Endothelial cell of umbilical vein (primary cell): ENCODE data around the gene SPTA1. TPM values are rescaled to one million over a fixed set of nuclear protein-coding genes. Genes with fewer than 3 reads are reported as not detected.

Experiments
- BruUV-seq: library from RNA; stranded (reverse); fragments of 400-500 nt; replicated peaks from 2 replicates; lab custom pipeline; 2021; lab: Mats Ljungman, UMichigan
- CTCF ChIA-PET: fragments of 300-600, 350-600 bp; sonication (Branson Sonifier 250); formaldehyde crosslinking; loops from one replicate; lab custom pipeline; 2021; ENCODE audit warnings: antibody characterized with exemption, inconsistent platforms; lab: Charles Lee
- POLR2A ChIA-PET: fragments of 300-600, 350-600 bp; sonication (Branson Sonifier 250); formaldehyde crosslinking; loops from one replicate; lab custom pipeline; 2021; ENCODE audit warnings: antibody characterized with exemption, inconsistent platforms; lab: Charles Lee
- DNase-seq: peaks from one replicate; pipeline ENCODE4 v3.0.0-alpha.2; 2011; ENCODE audit warnings: low read depth, low spot score
- FAIRE-seq: peaks from 2 replicates; lab custom pipeline; 2011; peaks lifted over from hg19 to GRCh38; lab: Jason Lieb, UNC
- H2AFZ ChIP-seq: 2 replicates; pipeline ENCODE4 v1.6.0; 2012; ENCODE audit warnings: low read depth, low read length, control low read depth, inconsistent platforms
- H3K27ac ChIP-seq: 2 replicates; pipeline ENCODE4 v1.5.1; 2011; ENCODE audit warnings: low read depth, mild to moderate bottlenecking, control low read depth, low read length, moderate library complexity; ENCODE audit not compliant: insufficient read depth
- H3K27me3 ChIP-seq, 2 experiments: 2 replicates each; pipeline versions ENCODE4 v1.6.0 to v1.6.1; 2011; ENCODE audit warnings: low read length in 2 of 2, mixed read lengths in 1 of 2; ENCODE audit not compliant: control insufficient read depth in 2 of 2, insufficient read depth in 2 of 2
- H3K36me3 ChIP-seq, 2 experiments: 2 replicates in 1 of 2; 3 replicates in 1 of 2; pipeline ENCODE4 v1.5.1; 2011; ENCODE audit warnings: low read length in 2 of 2, mild to moderate bottlenecking in 1 of 2, moderate library complexity in 1 of 2; ENCODE audit not compliant: control insufficient read depth in 2 of 2, insufficient read depth in 2 of 2; ENCODE audit errors: extremely low read depth in 1 of 2
- H3K4me1 ChIP-seq: 3 replicates; pipeline ENCODE4 v1.5.1; 2011; ENCODE audit warnings: mild to moderate bottlenecking, low read length; ENCODE audit not compliant: control insufficient read depth, insufficient read depth; ENCODE audit errors: extremely low read depth
- H3K4me2 ChIP-seq: 2 replicates; pipeline ENCODE4 v1.6.1; 2011; ENCODE audit warnings: low read length, control low read depth, mixed read lengths; ENCODE audit not compliant: insufficient read depth
- H3K4me3 ChIP-seq, 3 experiments: fragments of 200-600 bp in 1 of 3; sonication (generic), shearing (Covaris generic) in 1 of 3; replicated peaks in 1 of 3; 2 replicates each; pipeline ENCODE4 v1.5.1; 2011 to 2016; ENCODE audit warnings: control low read depth in 3 of 3, low read length in 3 of 3, mild to moderate bottlenecking in 2 of 3, inconsistent platforms in 1 of 3, low read depth in 1 of 3, moderate library complexity in 1 of 3; ENCODE audit not compliant: insufficient read depth in 1 of 3
- H3K79me2 ChIP-seq: 2 replicates; pipeline ENCODE4 v1.6.0; 2012; ENCODE audit warnings: low read length, inconsistent platforms; ENCODE audit not compliant: control insufficient read depth, insufficient read depth
- H3K9ac ChIP-seq: replicated peaks from 2 replicates; pipeline ENCODE3; 2011; ENCODE audit warnings: low read length, control low read depth; ENCODE audit not compliant: insufficient read depth; ENCODE audit errors: extremely low read depth
- H3K9me1 ChIP-seq: replicated peaks from 3 replicates; pipeline ENCODE4 v1.6.0; 2011; ENCODE audit warnings: mild to moderate bottlenecking, low read length; ENCODE audit not compliant: control insufficient read depth, insufficient read depth; ENCODE audit errors: extremely low read depth
- H3K9me3 ChIP-seq: replicated peaks from 2 replicates; pipeline ENCODE4 v1.5.1; 2012; ENCODE audit warnings: low read length, inconsistent platforms; ENCODE audit not compliant: control insufficient read depth, insufficient read depth
- H4K20me1 ChIP-seq: replicated peaks from 2 replicates; pipeline ENCODE3; 2011; ENCODE audit warnings: mild to moderate bottlenecking, low read length; ENCODE audit not compliant: control insufficient read depth, insufficient read depth; ENCODE audit errors: extremely low read depth
- EZH2 ChIP-seq: IDR thresholded peaks from 2 replicates; pipeline ENCODE4 v1.6.1; 2012; ENCODE audit warnings: borderline replicate concordance, low read depth, mild to moderate bottlenecking, moderate library complexity, low read length, inconsistent platforms; ENCODE audit not compliant: severe bottlenecking
- FOS ChIP-seq: IDR thresholded peaks from 2 replicates; pipeline ENCODE4 v1.6.1; 2011; ENCODE audit warnings: mild to moderate bottlenecking, low read length, moderate library complexity, borderline replicate concordance; ENCODE audit not compliant: insufficient read depth
- GATA2 ChIP-seq: IDR thresholded peaks from 2 replicates; pipeline ENCODE4 v1.7.0; 2011; ENCODE audit warnings: low read depth, mild to moderate bottlenecking, moderate library complexity, mixed read lengths, low read length; ENCODE audit not compliant: insufficient read length, insufficient read depth
- JUN ChIP-seq: IDR thresholded peaks from 2 replicates; pipeline ENCODE4 v1.6.1; 2011; ENCODE audit warnings: borderline replicate concordance, low read depth; ENCODE audit not compliant: insufficient read length, insufficient read depth
- MYC ChIP-seq: IDR thresholded peaks from one replicate; pipeline ENCODE4 v1.6.1; 2011; ENCODE audit warnings: mild to moderate bottlenecking, low read depth, low read length
- POLR2A ChIP-seq: IDR thresholded peaks from 2 replicates; pipeline ENCODE4 v1.6.1; 2012; ENCODE audit warnings: low read depth, mild to moderate bottlenecking, control low read depth, low read length
- POLR2AphosphoS5 ChIP-seq: IDR thresholded peaks from 2 replicates; pipeline ENCODE4 v1.6.1; 2012; ENCODE audit warnings: low read depth, mild to moderate bottlenecking, control low read depth, low read length, moderate library complexity; ENCODE audit not compliant: insufficient read depth
- dilution Hi-C: fragments of 300-500 bp; cut with MboI; formaldehyde crosslinking; loops from one replicate; pipeline ENCODE4 v1.15.0; 2019; ENCODE audit warnings: low sequenced_read_pairs; ENCODE audit not compliant: extremely low pct_ligation_motif_present
- intact Hi-C: fragments of 100-400 bp; cut with micrococcal nuclease; formaldehyde crosslinking; loops from one replicate; pipeline ENCODE4 v1.10.0; 2022
- polyA plus RNA-seq, 4 experiments: library from polyadenylated mRNA; depleted of rRNA in 3 of 4; stranded (reverse) in 3 of 4; unstranded in 1 of 4; fragments of >200 nt; gene quantifications; 2 replicates each; pipeline versions ENCODE4 v1.2.1 to v1.2.3, GENCODE V29; 2011 to 2012; ENCODE audit warnings: missing spikeins in 1 of 4
- total RNA-seq: library from RNA; stranded (reverse); gene quantifications from 2 replicates; pipeline ENCODE4 v1.2.3, GENCODE V29; 2021
- TF ChIP-seq, protein P1 (sequence below): IDR thresholded peaks from 2 replicates; pipeline ENCODE4 v1.6.1; 2011; ENCODE audit not compliant: insufficient read depth, insufficient read length
- TF ChIP-seq, protein P2 (sequence below), 2 donors: IDR thresholded peaks; 1 replicate in 1 of 2; 2 replicates in 1 of 2; pipeline ENCODE4 v1.5.1; 2011; ENCODE audit warnings: low read length in 2 of 2, mild to moderate bottlenecking in 2 of 2, moderate library complexity in 2 of 2, control low read depth in 1 of 2, inconsistent platforms in 1 of 2, low read depth in 1 of 2; ENCODE audit not compliant: insufficient read depth in 1 of 2; ENCODE audit errors: extremely low read depth in 1 of 2

Gene SPTA1
- total and polyA plus RNA-seq, 2 donors (not counting 3 experiments of a cell fraction or from before 2014, with no cell fraction given): 0.01 to 0.84 TPM

DNA sequence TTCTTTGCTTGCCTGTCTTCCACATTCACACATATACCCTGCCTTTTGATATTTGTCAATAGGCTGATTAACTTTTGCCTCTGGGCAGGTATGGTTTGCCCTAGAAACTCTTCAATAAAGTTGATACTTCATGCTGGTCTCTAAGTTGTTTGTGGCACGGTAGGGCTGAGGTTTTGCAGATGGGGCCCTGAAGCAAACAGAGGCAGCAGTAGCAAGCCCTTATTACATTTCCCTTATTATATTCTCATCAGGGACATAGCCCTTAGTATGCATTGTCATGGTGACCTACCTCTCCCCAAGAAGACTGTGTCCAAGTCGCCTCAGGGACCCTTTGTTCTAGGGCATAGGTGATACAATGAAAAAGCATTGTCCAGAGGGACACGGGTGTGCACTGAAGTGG is 116.0 kb downstream of the SPTA1 start, which contains the start of gene OR6P1:
TSS of gene OR6P1 (minus strand) at position 101 of the 400 bp plus-strand sequence. CDS start 6,976 bp downstream, outside the sequence.
- no peak within 1 kb of the TSS for H3K4me3 ChIP-seq
- ChIA-PET POLR2A (no interaction called here), CTCF (no interaction called here)
- no peaks in the 10 kb centered on the region for H3K9me3 ChIP-seq
- H3K27ac ChIP-seq: no peak within 1 kb of the TSS
- no peak for TF ChIP-seq JUN
- TF ChIP-seq POLR2A: no peak
- no peak for TF ChIP-seq EZH2
- TF ChIP-seq FOS: no peak
- TF ChIP-seq MYC: no peak
- no peak for TF ChIP-seq GATA2
- TF ChIP-seq POLR2AphosphoS5: no peak
- TF ChIP-seq, protein P1, sequence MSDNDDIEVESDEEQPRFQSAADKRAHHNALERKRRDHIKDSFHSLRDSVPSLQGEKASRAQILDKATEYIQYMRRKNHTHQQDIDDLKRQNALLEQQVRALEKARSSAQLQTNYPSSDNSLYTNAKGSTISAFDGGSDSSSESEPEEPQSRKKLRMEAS: no peak
- TF ChIP-seq, protein P2, sequence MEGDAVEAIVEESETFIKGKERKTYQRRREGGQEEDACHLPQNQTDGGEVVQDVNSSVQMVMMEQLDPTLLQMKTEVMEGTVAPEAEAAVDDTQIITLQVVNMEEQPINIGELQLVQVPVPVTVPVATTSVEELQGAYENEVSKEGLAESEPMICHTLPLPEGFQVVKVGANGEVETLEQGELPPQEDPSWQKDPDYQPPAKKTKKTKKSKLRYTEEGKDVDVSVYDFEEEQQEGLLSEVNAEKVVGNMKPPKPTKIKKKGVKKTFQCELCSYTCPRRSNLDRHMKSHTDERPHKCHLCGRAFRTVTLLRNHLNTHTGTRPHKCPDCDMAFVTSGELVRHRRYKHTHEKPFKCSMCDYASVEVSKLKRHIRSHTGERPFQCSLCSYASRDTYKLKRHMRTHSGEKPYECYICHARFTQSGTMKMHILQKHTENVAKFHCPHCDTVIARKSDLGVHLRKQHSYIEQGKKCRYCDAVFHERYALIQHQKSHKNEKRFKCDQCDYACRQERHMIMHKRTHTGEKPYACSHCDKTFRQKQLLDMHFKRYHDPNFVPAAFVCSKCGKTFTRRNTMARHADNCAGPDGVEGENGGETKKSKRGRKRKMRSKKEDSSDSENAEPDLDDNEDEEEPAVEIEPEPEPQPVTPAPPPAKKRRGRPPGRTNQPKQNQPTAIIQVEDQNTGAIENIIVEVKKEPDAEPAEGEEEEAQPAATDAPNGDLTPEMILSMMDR (IDR thresholded peaks at IDR 0.05; ENCODE audit: extremely low read depth in 1 of 2, insufficient read depth in 1 of 2, low read depth in 1 of 2, low read length in 2 of 2): no peak
- no peak within 1 kb of the TSS for H3K9ac ChIP-seq
- H3K4me1 ChIP-seq: no peaks in the 10 kb centered on the region
- no TSS peak for BruUV-seq
- no peaks in the 10 kb centered on the region for H3K79me2 ChIP-seq
- H4K20me1 ChIP-seq: no peaks in the 10 kb centered on the region
- H3K27me3 ChIP-seq: no peaks in the 10 kb centered on the region
- H2AFZ ChIP-seq: no peak within 1 kb of the TSS
- no peak within 1 kb of the TSS for H3K4me2 ChIP-seq
- dilution Hi-C loops: no loop called here
- no peak for DNase-seq
- H3K9me1 ChIP-seq: no peaks in the 10 kb centered on the region
- intact Hi-C loops: no loop called here
- H3K36me3 ChIP-seq: no peaks in the 10 kb centered on the region
- no peak for FAIRE-seq
